Skin of body (tissue), 2 donors: ENCODE data around the gene MRPS31. TPM values are rescaled to one million over a fixed set of nuclear protein-coding genes. Genes with fewer than 3 reads are reported as not detected.

Experiments
- DNase-seq: peaks from one replicate; lab custom pipeline; 2025; lab: John Stamatoyannopoulos, UW
- total RNA-seq: library from RNA; depleted of rRNA; stranded (reverse); fragments of >200 nt; gene quantifications from one replicate; pipeline ENCODE4 v1.2.3, GENCODE V29; 2014

Gene MRPS31
- 22.2 TPM for total RNA-seq

GRCh38 chr13:40770934-40771618 is at the start of gene MRPS31:
Gene MRPS31 (minus strand): TSS chr13:40771190. CDS start chr13:40771136, 54 bp downstream.
- peak; percentile 95 for DNase-seq

DNA sequence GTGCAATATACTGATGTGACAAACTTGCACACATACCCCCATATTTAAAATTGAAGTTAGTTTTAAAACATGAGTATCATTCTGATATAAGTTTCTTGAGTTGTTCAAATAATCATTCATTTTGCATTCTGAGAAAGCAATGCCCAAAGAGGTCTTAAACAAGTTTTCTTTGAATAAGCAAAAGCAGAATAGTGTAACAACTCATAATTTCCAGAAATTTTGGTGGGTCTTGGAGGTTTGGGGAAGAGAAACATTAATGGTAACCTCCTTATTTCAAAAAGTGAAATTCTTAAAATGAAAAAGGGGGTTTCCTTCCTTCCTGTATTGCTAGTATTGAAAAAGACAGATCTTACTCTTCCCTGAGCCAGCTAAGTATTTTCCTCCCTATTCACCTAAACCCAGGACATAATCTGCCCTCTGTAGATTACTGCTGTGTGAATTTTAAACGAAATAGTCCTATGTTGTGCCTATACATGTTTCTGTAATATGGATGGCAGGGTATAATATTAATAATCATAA is 48.9 kb upstream of the MRPS31 start:
- no peak for DNase-seq

DNA sequence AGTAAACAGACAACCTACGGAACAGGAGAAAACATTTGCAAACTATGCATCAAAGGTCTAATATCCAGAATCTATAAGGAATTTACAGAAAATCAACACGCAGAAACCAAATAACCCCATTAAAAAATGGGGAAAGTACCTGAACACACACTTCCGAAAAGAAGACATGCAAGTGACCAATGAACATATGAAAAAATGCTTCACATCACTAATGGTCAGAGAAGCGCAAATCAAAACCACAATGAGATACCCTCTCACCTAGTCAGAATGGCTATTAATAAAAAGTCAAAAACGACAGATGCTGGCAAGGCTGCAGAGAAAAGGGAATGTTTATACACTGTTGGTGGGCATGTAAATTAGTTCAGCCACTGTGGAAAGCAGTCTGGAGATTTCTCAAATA is 47.9 kb upstream of the MRPS31 start:
- DNase-seq = no peak

DNA sequence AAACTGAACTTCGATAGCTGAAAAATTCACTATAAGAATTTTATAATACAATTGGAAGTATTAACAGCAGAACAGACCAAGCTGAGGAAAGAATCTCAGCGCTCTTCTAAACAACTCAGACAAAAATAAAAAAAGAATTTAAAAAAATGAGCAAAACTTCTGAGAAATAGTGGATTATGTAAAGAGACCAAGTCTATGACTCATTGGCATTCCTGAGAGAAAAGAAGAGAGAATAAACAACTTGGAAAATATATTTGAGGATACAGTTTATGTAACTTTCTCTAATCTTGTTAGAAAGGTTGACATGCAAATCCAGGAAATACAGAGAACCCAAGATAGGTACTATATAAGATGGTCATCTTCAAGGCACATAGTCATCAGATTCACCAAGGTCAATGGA is 43.8 kb upstream of the MRPS31 start:
- no peak for DNase-seq

DNA sequence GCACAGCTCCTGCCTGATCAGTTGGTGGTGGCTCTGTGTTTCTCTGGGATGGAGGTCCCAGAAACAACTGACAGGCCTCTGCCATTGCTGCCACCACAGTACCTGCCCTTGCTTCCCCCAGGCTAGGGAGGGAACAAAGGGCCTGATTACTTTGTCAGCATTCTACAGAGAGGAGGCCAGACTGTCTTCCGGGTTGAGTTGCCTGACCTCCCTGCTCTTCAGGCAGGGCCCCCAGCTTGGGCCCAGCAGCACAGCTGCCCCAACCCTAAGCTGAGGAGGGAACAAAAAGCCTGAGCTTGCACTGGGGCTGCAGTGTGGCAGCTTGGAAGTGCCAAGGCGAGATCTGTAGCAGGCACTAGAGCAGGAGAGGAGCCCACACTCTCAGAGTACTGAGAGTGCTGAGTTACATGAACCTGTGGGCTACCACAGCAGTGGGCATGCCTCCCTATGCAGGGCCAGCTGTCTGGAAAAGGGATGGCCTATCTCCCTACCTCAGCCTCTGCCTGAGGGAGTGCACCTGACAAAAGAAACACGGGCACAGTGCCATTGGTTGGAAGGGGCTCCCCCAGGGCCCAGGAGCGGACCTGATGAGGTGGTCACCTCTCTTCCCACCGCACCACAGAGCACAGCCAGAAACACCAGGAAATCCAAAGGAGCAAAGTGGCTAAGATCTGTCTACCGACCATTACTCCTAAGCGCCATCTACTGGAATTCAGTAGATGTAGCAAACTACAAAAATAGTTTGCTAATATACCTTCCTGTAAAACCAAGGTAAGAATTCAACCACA is 42.9 kb upstream of the MRPS31 start:
- no peak for DNase-seq

DNA sequence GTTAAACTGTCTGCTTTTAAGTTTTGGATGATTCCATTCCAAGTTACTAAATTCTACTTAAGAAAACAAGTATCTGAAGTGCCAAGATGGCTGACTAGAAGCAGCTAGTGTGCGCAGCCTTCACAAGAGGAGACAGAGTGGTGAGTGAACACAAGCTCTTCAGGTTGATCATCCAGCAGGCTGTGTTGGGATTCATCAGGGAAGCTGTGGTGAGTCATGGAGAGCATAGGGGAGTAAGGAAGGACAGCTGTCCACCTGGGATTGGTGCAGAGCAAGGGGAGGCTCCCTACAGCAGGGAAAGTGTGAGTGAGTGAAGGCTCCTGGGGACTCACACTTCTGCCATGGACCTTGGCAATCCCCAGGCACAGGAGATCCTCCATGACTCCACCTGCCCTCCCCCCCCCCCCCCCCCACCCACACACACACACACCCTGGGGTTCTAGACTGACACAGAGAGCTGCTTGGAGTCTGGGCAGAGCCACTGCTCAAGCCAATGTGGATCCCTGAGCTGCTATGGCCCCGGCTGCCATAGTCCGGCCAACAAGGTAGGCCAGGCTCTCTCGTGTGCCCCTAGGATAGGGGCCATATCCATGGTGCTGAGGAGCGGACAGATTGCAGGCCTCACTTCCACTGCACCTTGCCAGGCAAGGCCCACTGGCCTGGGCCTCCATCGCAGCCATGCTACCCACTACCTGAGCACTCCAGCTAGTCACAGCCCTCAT is 41.9 kb upstream of the MRPS31 start:
- DNase-seq = no peak

DNA sequence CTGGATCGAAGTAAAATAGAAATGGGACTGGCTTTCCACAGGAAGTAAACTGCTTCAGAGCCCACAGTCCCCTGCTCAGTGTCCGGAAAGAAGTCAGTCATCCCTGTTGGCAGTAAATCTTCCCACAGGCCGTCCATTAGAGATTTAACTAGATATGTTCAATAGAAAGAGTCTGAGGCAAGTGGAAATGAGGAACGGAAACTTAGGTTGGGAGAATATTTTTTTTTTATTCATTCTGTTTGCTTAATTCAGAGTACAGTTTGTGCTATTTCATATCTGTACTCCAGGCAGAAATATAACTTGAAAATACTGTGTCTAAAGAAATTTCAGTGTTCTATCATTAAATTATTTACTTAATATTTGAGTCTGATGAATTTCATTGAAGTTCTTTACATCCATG is 41.1 kb upstream of the MRPS31 start:
- DNase-seq = no peak

- DNase-seq = no peak
These were observed 38.5 kb upstream of the MRPS31 start for GRCh38 chr13:40809471-40809870.

GRCh38 chr13:40806241-40806640 is 35.3 kb upstream of the MRPS31 start:
- DNase-seq = no peak

GRCh38 chr13:40803316-40803715 is 32.3 kb upstream of the MRPS31 start:
- no peak for DNase-seq

- no peak for DNase-seq
These were observed 30.5 kb upstream of the MRPS31 start for GRCh38 chr13:40801255-40802217.

DNA sequence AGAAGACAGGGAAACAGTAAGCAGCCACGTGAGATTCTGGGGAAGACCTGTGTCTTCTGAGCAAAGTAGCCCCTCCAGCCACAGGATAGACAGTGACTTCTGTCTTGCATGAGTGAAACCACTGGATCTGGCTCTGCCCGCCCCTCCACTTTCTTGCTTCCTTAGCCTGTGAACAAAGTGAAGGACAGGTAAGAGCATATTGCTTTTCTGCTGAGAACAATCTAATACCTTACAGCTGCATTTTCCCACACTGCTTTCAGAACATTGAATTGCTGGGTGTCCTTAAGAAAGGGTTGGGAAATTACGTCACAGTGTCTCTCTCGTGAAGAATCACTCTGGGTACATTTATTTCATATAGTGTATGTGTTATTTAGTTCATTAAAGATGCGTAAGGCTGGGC is 29.6 kb upstream of the MRPS31 start:
- DNase-seq = no peak

DNA sequence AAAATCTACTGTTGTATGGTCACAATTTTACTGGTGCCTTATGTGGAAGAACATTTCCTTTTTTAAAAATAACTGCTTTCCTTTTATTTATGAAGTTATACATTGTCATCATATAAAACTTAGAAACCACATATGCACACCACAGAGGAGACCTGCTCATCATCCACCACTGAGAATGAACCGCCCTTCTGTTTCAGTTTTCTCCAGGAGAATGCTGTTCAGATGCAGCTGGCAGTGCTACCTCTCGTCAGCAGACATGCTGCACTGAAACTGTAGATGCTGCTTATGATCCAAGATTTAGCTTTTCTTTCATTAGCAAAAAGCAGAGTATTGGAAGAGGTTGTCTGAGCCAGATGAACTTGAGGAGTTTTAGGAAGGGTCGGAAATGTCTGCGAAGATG is 28.5 kb upstream of the MRPS31 start:
- DNase-seq = no peak

DNA sequence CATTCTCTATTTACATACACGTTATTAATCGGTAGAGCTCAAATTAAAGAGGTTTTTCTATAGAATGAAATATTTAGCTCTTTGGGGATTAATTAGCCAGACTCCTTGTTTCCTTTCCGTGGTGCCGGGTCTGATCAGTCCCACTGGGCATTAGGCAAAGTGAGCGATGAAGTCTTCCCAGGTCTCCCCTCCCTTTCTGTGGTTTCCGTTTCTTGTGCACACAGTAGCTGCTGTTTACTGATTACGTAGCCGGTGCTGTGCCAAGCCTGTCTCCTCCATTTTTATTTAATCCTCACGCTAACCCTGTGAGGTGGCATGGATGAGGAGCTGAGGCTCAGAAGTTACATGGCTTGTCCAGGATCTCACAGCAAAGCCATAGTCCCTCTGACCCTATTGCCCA is 27.4 kb upstream of the MRPS31 start:
- DNase-seq = no peak

- DNase-seq = no peak
These were observed 25.7 kb upstream of the MRPS31 start for GRCh38 chr13:40796649-40797048.

DNA sequence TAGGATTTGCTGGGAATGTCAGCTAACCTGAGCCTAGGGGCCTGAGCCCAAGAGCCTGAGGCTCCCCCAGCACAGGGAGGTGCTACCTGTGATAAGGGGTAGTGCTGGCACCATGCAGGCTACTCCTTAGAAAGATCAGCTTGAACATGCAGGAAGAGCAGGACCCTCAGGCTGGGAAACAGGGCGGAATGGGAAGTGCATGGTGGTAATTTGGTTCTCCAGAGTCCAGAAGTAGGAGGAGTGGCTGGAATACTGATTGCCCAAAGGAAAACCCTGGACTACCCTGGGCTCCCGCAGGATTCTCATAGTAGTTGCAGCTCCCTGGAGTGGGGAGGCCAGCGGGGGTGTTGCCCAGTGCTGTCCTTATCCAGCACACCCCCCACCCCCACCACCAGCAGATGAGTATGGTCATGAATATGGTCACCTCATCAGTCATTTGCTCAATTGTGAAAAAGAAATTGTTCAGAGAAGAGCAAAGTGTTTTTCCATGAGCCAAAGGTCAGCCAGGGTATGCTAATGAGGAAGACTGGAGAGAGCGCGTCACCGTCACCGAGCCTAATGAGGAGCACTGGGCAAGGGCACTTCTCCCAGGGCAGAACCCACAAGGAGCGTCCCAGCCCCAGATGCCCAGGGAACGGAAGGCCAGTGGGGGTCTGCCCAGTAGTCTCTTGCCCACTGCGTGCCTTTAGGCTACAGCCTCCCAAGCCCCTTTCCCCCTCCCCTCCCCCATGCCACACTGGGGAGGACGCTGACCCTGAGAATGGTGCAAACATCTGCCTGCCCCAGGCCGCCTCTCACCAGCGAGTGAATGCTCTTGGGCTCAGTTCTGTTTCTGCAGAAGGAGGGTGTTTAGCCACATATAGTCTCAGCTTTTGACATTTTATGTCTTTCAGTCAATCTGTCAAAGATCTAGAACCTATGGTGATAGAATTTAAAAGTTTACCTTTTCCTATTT is 23.7 kb upstream of the MRPS31 start:
- DNase-seq = no peak

- DNase-seq = no peak
These were observed 22.3 kb upstream of the MRPS31 start for GRCh38 chr13:40793339-40793738.

GRCh38 chr13:40792284-40793051 is 21.5 kb upstream of the MRPS31 start:
- DNase-seq = no peak

DNA sequence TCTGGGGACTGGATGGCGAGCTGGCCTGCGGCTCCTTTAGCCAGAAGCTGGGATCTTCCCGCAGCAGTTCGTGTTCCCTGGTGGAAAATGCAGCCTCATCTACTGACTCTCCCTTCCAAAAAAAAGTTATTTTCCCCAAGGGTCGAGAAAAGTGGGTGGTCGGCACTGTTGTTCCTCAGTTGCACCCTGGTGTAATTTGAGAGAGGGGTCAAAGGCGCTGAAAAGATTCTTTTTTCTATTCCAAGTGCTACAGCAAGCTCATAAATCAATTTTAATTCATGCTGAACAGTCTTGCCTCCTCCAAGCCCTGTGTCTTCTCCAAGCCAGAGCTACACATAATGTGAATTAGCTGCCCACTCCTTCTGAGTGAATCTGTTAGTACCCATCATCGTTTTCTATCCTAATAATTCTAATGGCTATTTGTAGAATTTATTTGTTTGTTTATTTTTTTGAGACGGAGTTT is 19.2 kb upstream of the MRPS31 start:
- DNase-seq = no peak
